A549 treated with AZD2906 at 1 μM for 4 hours (cell line): Measurements from ENCODE around the gene MCF2L. TPM values are rescaled to one million over a fixed set of nuclear protein-coding genes. Genes with fewer than 3 reads are reported as not detected.

Experiments used
- total RNA-seq: library from RNA; stranded (reverse); fragments of 200-300 nt; extraction: Qiagen RNA extraction; gene quantifications from 5 replicates; pipeline ENCODE4 v1.2.3, GENCODE V29; 2022

MCF2L gene
- 0.27 to 0.63 TPM (median 0.41 TPM) in 5 replicates for total RNA-seq

GRCh38 chr13:112968910-112969691, at the start of gene MCF2L:
Gene MCF2L (plus strand): TSS chr13:112969214. CDS start chr13:112969380, 166 bp downstream.

GRCh38 chr13:113105032-113105920, 136.3 kb downstream of the MCF2L start, which contains the start of gene F7:
Gene F7 (plus strand): TSS chr13:113105791. CDS start chr13:113105842, 51 bp downstream.

GRCh38 chr13:113122550-113123225, 153.7 kb downstream of the MCF2L start, which contains the start of gene F10:
Gene F10 (plus strand): TSS chr13:113122799. CDS start chr13:113122856, 57 bp downstream.

Other genes starting within 250 kb of the MCF2L start
- gene F7, start 136.6 kb downstream of the MCF2L start, total RNA-seq: 0.06 to 0.15 TPM (median 0.10 TPM) in 5 replicates
- gene F10, start 153.6 kb downstream of the MCF2L start, total RNA-seq: 0.11 to 0.13 TPM in 2 of 5 replicates, not detected in the others
- gene PROZ, start 189.4 kb downstream of the MCF2L start, total RNA-seq: not detected in 5 replicates
- gene PCID2, start 239.5 kb downstream of the MCF2L start, total RNA-seq: 36.9 to 39.2 TPM (median 38.1 TPM) in 5 replicates
- 48.8 to 57.5 TPM (median 52.3 TPM) in 5 replicates for gene CUL4A, start 240.4 kb downstream of the MCF2L start, total RNA-seq